Lower leg skin (tissue), 4 donors: ENCODE data around the gene SLITRK6. TPM values are rescaled to one million over a fixed set of nuclear protein-coding genes. Genes with fewer than 3 reads are reported as not detected.

ENCODE experiments used
- DNase-seq, 2 donors: peaks; one replicate each; pipeline ENCODE4 v3.0.0-alpha.2; 2019; ENCODE audit warnings: low spot score in 2 of 2
- H3K4me3 ChIP-seq: fragments of 200-600 bp; sonication (generic); 2 replicates; pipeline ENCODE4 v1.5.1; 2017; ENCODE audit warnings: mild to moderate bottlenecking, low read depth; ENCODE audit not compliant: poor library complexity, severe bottlenecking
- POLR2A ChIP-seq, 2 donors: fragments of 450-650 bp; IDR thresholded peaks; one replicate each; pipeline ENCODE4 v1.6.1; 2016 to 2017; ENCODE audit warnings: antibody characterized with exemption in 2 of 2, mild to moderate bottlenecking in 1 of 2, moderate library complexity in 1 of 2
- WGBS, 2 donors: methylation state at CpG; one replicate each; pipeline ENCODE4 v1.1.5; 2018; 5-methylcytosine and 5-hydroxymethylcytosine counted together
- intact Hi-C: fragments of 100-400 bp; cut with DNase I; formaldehyde crosslinking; loops from one replicate; pipeline ENCODE4 v1.15.0; 2023; ENCODE audit warnings: low total_unique reads
- total RNA-seq, 4 donors: library from RNA; depleted of rRNA; stranded (reverse); fragments of >200 nt; gene quantifications; one replicate each; pipeline ENCODE4 v1.1.0, GENCODE V29; 2016
- TF ChIP-seq, protein P1 (sequence below), 3 donors: fragments of 450-650 bp; IDR thresholded peaks; one replicate each; pipeline ENCODE4 v1.5.1; 2016; ENCODE audit warnings: antibody characterized with exemption in 3 of 3, mild to moderate bottlenecking in 3 of 3, moderate library complexity in 2 of 3

Gene SLITRK6
- total RNA-seq, 4 donors from 2014 or later, result 4.7 to 12.2 (median 7.6) TPM

DNA sequence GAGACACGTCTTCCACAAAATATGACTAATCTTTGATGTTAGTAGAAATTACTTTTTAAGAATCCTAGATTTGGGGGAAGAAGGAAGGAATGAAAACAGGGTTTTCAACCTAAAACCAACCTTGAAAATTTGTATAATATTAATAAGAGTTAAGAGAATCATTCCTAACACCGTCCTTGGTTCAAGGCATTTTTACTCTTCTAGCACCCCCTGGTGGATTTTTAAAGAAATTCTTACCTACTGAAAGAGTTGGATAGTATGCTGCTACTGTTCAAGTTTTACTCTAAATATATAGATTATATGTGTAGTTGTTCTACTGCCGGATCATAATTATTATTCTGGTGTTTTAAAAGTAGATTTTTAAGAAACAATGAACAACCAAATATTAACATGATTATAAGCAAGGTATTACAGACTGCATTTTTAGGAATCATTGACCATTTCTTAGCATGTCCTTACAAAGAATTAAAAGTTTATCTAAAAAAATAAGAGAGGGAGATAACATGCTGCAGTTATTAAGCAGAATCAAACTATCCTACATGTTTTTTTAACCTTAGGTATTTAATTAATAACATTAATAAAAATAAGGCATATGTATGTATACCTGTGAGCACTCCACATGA lies 7.4 kb upstream of the SLITRK6 start:
- TF ChIP-seq, protein P1, sequence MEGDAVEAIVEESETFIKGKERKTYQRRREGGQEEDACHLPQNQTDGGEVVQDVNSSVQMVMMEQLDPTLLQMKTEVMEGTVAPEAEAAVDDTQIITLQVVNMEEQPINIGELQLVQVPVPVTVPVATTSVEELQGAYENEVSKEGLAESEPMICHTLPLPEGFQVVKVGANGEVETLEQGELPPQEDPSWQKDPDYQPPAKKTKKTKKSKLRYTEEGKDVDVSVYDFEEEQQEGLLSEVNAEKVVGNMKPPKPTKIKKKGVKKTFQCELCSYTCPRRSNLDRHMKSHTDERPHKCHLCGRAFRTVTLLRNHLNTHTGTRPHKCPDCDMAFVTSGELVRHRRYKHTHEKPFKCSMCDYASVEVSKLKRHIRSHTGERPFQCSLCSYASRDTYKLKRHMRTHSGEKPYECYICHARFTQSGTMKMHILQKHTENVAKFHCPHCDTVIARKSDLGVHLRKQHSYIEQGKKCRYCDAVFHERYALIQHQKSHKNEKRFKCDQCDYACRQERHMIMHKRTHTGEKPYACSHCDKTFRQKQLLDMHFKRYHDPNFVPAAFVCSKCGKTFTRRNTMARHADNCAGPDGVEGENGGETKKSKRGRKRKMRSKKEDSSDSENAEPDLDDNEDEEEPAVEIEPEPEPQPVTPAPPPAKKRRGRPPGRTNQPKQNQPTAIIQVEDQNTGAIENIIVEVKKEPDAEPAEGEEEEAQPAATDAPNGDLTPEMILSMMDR (IDR thresholded peaks at IDR 0.05), result no peak
- TF ChIP-seq POLR2A (IDR thresholded peaks at IDR 0.05), result no peak
- DNase-seq, result no peak
- H3K4me3 ChIP-seq, result no peak overlapping the region
- WGBS, 2 donors, result 10 to 15% methylated on average over 3 of the region's 3 CpGs
- intact Hi-C loops, result loop anchor here (5.0 kb wide), 1 partner anchor 889 kb away; no protein-coding TSS in a partner anchor

DNA sequence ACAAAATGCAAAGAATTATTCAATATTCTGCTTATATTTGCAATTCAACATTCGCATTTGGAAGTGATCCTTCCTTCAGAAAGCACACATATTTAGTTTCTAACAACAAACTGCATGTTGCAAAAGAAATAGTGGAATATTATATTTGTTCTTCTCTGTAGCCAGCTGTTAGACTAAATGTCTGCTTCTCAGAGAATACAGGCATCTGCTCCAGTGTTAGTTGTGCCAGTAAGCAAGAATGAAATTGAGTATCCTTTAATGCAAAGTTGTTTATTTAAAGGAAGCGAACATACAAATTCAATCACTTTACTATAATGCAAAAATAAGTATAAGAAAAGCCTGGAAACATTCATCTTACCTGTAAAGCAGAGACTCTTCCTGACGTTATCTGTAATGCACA lies 663 bp downstream of the SLITRK6 start:
- WGBS, 2 donors, result 31% methylated on average over 3 of the region's 3 CpGs
- H3K4me3 ChIP-seq, result no peak overlapping the region
- TF ChIP-seq, protein P1 (IDR thresholded peaks at IDR 0.05), result no peak
- no peak for DNase-seq
- intact Hi-C loops, result no loop called here

DNA sequence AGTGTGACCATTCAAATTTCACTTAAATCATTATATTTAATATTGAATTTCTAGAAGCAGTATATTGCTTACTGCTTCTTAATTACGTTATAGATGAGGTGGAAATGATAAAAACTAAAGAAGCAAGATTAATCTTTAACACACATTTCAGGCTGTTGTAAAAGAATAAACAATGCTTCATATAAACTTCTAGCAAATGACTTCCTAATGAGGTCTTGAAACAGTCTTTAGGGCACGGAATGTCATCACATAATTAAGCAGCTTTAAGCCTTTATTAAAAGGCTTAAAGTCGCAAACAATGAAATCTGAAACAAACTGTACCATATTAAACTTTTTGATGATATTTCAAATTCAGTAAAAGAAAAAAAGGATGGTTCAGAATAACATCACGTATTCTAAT lies 1.9 kb downstream of the SLITRK6 start:
- H3K4me3 ChIP-seq, result no peak overlapping the region
- TF ChIP-seq POLR2A (IDR thresholded peaks at IDR 0.05), result no peak
- TF ChIP-seq, protein P1 (IDR thresholded peaks at IDR 0.05), result no peak
- 36 to 39% methylated on average over 4 of the region's 4 CpGs for WGBS, 2 donors
- DNase-seq, result no peak
- intact Hi-C loops, result no loop called here

DNA sequence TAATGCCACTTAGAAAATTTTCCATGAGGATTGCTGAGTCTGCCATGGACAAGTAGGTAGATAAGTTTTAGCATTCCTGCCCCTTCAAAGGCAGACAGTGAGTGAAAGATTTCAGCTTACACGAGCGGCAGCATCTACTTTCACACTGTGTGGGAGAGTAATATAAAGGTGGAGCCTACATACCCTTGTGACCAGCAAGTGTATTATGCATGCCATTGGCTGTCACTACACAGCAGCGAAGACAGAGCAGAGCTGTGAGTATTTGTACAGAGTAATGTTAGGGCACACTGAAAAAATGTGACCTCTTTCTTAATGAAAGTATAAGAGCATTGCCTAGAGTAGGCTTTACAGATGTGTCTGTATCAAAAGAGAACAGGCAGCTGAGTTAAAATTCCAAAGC lies 14.0 kb downstream of the SLITRK6 start:
- TF ChIP-seq, protein P1 (IDR thresholded peaks at IDR 0.05), result no peak
- TF ChIP-seq POLR2A (IDR thresholded peaks at IDR 0.05), result no peak
- no peak for DNase-seq
- no peak overlapping the region for H3K4me3 ChIP-seq
- WGBS, 2 donors, result 80 to 91% methylated on average over 3 of the region's 3 CpGs
- intact Hi-C loops, result no loop called here

DNA sequence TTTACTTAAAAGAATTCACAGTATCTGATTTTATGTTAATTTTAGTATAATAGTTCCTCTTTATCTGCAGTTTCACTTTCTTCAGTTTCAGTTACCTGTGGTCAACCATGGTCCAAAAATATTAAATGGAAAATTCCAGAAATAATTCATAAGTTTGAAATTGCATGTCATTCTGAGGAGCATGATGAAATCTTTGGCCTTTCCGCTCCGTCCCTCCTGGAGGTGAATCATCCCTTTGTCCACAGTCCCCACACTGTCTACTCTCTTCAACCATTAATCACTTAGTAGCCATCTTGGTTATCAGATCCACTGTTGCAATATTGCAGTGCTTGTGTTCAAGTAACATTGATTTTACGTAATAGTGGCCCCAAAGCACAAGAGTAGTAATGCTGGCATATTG lies 26.9 kb downstream of the SLITRK6 start:
- intact Hi-C loops, result no loop called here
- TF ChIP-seq, protein P1 (IDR thresholded peaks at IDR 0.05), result no peak
- TF ChIP-seq POLR2A (IDR thresholded peaks at IDR 0.05), result no peak
- 80 to 85% methylated on average over 3 of the region's 3 CpGs for WGBS, 2 donors
- no peak overlapping the region for H3K4me3 ChIP-seq
- DNase-seq, result no peak

DNA sequence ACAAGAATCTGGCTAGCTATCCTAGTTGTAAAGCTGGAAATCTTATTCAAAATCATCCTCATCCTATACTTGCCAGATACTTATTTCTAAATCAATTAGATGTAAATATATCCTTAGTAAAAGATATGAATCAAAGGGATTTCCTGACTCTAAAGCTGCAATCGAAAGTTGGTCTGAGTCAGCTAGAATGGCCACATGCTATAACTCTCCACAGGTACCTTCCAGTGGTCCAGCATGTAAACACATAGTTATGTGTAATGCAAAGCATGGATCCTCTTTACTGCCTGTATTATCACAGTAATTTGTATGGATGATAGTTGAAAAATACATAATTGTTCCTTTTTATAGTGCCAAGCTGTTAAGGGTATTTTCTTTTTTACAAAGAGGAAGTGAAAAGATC lies 27.4 kb downstream of the SLITRK6 start:
- no peak for DNase-seq
- 40 to 47% methylated on average over 1 of the region's 1 CpG for WGBS, 2 donors
- TF ChIP-seq, protein P1 (IDR thresholded peaks at IDR 0.05), result no peak
- TF ChIP-seq POLR2A (IDR thresholded peaks at IDR 0.05), result no peak
- intact Hi-C loops, result no loop called here
- H3K4me3 ChIP-seq, result no peak overlapping the region
